ENCODE measurements around the gene PAK4. TPM values are rescaled to one million over a fixed set of nuclear protein-coding genes. Genes with fewer than 3 reads are reported as not detected.

PAK4 gene
- total RNA-seq, 4 donors from 2014 or later, result 4.0 to 4.8 (median 4.6) TPM

DNA sequence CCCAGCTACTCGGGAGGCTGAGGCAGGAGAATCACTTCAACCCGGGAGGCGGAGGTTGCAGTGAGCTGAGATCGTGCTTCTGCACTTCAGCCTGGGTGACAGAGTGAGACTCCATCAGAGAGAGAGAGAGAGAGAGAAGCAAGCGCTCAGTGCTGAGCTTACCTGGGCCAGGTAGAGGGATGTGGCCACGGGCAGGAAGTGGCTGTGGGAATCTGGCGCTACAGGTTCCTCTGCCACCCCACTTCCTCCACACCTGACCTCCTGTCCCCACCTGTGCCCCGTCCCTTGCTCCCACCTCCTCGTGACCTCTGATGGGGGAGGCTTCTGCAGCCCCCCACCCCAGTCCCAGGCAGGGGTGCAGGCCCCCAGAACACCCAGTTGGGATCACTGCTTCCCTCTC lies 70.2 kb downstream of the PAK4 start:
- TF ChIP-seq, protein P1, sequence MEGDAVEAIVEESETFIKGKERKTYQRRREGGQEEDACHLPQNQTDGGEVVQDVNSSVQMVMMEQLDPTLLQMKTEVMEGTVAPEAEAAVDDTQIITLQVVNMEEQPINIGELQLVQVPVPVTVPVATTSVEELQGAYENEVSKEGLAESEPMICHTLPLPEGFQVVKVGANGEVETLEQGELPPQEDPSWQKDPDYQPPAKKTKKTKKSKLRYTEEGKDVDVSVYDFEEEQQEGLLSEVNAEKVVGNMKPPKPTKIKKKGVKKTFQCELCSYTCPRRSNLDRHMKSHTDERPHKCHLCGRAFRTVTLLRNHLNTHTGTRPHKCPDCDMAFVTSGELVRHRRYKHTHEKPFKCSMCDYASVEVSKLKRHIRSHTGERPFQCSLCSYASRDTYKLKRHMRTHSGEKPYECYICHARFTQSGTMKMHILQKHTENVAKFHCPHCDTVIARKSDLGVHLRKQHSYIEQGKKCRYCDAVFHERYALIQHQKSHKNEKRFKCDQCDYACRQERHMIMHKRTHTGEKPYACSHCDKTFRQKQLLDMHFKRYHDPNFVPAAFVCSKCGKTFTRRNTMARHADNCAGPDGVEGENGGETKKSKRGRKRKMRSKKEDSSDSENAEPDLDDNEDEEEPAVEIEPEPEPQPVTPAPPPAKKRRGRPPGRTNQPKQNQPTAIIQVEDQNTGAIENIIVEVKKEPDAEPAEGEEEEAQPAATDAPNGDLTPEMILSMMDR (IDR thresholded peaks at IDR 0.05; ENCODE audit: low read depth), result no peak

- TF ChIP-seq, protein P1 (IDR thresholded peaks at IDR 0.05; ENCODE audit: low read depth), result no peak
Measured at GRCh38 chr19:39196320-39196719, 70.7 kb downstream of the PAK4 start.

- TF ChIP-seq, protein P1 (IDR thresholded peaks at IDR 0.05; ENCODE audit: low read depth), result no peak
Measured at GRCh38 chr19:39196860-39197562, 71.4 kb downstream of the PAK4 start, which contains the start of gene NCCRP1. TSS of gene NCCRP1 (plus strand) at chr19:39196964. CDS start at chr19:39196983, 19 bp downstream.

DNA sequence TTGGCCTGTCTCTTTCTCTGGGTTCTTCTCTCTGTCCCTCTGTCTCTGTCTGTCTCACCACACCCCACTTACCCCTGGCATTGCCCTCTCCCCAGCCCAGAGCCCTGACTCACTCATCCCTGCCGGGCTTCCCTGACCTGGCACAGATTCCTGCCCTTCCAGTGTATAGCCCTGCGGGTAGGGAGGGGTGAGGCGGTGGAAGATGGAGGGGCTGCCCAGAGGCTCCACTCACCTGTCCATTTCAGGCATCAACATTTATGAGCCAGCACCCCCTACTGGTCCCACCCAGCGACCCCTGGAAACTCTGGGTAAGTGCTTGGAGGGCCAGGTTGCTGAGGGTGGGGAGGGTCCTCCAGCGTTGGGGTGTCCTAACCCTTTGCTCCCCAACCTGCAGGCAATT lies 72.2 kb downstream of the PAK4 start:
- TF ChIP-seq, protein P1 (IDR thresholded peaks at IDR 0.05; ENCODE audit: low read depth), result no peak

GRCh38 chr19:39199025-39199424 lies 73.4 kb downstream of the PAK4 start:
- TF ChIP-seq, protein P1 (IDR thresholded peaks at IDR 0.05; ENCODE audit: low read depth), result no peak

DNA sequence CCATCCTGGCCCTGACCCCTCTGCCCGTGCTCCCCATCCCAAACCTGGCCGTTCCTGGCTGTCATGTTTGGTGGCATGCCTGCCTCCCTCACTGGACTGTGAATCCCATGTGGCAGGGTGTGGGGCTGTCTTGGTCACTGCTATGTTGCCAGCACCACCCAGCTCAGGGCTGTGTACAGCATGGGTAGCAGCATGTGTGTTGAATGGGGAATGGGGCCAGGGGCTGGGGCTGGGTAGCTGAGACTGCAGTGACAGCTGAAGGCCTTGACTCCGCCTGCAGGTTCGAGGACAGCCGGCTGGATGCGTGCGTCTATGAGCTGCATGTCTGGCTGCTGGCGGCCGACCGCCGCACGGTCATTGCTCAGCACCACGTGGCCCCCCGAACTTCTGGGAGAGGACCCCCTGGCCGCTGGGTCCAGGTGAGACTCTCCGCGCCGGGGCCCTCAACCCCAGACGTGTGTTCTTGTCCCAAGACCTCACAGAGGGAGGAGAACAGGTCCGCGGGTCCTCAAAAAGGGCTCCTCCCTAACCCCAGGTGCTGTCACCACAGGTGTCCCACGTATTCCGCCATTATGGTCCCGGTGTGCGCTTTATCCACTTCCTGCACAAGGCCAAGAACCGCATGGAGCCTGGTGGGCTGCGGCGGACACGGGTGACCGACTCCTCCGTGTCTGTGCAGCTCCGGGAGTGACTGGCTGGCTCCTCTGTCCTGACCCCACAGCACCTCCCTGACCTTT lies 74.6 kb downstream of the PAK4 start:
- TF ChIP-seq, protein P1 (IDR thresholded peaks at IDR 0.05; ENCODE audit: low read depth), result no peak

GRCh38 chr19:39200803-39201115 lies 75.2 kb downstream of the PAK4 start:
- TF ChIP-seq, protein P1 (IDR thresholded peaks at IDR 0.05; ENCODE audit: low read depth), result no peak

Data from subcutaneous adipose tissue (tissue), 4 donors.